ENCODE results near the gene ADAR. TPM values are rescaled to one million over a fixed set of nuclear protein-coding genes. Genes with fewer than 3 reads are reported as not detected.

Gene ADAR
- total and polyA plus RNA-seq, 10 donors: 25.6 to 249 (median 225) TPM

DNA sequence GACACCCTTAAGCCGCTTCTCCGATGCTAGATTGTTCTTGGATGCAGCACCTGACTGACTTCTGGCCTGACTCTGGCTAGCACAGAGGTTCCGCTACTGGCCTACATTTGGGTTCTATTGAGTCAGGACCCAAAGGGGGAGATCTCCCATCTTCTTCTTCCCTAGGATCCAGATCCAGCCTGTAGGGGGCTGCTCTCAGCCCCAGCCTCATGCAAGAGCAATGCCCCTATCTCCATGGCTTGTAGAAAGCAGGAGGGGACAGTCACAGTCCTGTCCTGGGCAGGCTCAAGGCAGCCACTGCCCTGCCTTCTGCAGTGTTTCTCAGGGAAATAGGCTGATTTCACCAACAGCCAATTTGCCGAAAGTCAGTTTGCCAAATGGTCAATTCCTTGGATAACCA, 6.3 kb upstream of the ADAR start:
- H3K27ac ChIP-seq: no peak overlapping the region
- H3K4me1 ChIP-seq: peaks cover 9 to 62% (median 22%) of the 10 kb centered on the region in 6 donors
- intact Hi-C loops (cut with DNase I; ENCODE audit: low total_unique reads): no loop called here
- 97 to 100% (median 98%) methylated on average over 4 of the region's 4 CpGs for WGBS, 5 donors
- no peaks in the 10 kb centered on the region for H3K9me3 ChIP-seq
- no peak for TF ChIP-seq POLR2A (IDR thresholded peaks at IDR 0.05)
- TF ChIP-seq POLR2AphosphoS5 (IDR thresholded peaks at IDR 0.05): no peak
- TF ChIP-seq, protein P1, sequence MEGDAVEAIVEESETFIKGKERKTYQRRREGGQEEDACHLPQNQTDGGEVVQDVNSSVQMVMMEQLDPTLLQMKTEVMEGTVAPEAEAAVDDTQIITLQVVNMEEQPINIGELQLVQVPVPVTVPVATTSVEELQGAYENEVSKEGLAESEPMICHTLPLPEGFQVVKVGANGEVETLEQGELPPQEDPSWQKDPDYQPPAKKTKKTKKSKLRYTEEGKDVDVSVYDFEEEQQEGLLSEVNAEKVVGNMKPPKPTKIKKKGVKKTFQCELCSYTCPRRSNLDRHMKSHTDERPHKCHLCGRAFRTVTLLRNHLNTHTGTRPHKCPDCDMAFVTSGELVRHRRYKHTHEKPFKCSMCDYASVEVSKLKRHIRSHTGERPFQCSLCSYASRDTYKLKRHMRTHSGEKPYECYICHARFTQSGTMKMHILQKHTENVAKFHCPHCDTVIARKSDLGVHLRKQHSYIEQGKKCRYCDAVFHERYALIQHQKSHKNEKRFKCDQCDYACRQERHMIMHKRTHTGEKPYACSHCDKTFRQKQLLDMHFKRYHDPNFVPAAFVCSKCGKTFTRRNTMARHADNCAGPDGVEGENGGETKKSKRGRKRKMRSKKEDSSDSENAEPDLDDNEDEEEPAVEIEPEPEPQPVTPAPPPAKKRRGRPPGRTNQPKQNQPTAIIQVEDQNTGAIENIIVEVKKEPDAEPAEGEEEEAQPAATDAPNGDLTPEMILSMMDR (IDR thresholded peaks at IDR 0.05 in 8 of 11, conservative IDR thresholded peaks at IDR 0.05 in 3 of 11): no peak
- H3K36me3 ChIP-seq: peaks cover 0 to 11% (median 2%) of the 10 kb centered on the region in 6 donors
- no peak for DNase-seq
- H3K27me3 ChIP-seq (replicated peaks in 1 of 7): no peaks in the 10 kb centered on the region
- H3K4me3 ChIP-seq: no peak overlapping the region

DNA sequence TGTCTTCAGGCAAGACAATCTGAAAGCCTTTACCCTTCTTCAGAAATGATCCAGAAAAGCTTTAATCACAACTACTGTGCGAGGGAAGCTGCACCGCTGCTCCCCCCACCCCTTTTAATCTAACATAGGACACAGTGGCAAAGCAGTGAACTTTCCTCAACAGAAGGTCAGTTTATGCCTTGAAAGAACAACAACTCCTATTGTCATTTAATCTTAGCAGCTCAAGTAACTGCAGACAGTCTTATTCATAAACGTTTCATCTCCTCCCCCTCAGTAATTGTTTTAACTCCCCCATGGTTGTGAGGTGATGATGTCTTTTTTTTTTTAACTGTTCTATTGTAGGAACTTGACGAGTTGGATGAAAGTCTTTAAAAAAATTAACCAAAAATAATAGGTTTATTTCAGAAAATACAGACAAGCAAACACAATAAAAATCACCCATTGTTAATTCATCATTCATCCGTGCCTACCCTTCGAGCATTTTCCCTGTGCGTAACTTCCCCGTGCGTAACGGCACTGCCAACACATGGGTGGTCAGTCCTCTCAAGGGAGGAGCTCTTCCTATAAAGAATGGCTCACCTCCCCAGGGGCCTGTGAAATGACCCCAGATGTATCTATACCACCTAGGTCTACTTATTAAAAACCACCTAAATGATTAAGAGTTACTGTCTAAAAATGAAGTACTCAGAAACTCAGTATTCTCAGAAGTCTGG, 3.3 kb upstream of the ADAR start:
- DNase-seq: no peak
- TF ChIP-seq POLR2AphosphoS5 (IDR thresholded peaks at IDR 0.05): no peak
- TF ChIP-seq, protein P1 (IDR thresholded peaks at IDR 0.05 in 8 of 11, conservative IDR thresholded peaks at IDR 0.05 in 3 of 11): no peak
- TF ChIP-seq POLR2A (IDR thresholded peaks at IDR 0.05): no peak
- H3K9me3 ChIP-seq: no peaks in the 10 kb centered on the region
- 56 to 77% (median 67%) methylated on average over 10 of the region's 10 CpGs for WGBS, 5 donors
- intact Hi-C loops (cut with DNase I; ENCODE audit: low total_unique reads): no loop called here
- H3K27me3 ChIP-seq (replicated peaks in 1 of 7): no peaks in the 10 kb centered on the region
- peaks cover 0 to 1% (median 0%) of the 10 kb centered on the region in 6 donors for H3K36me3 ChIP-seq
- H3K27ac ChIP-seq: peak overlapping the region in 5 of 8 donors; percentile 18 to 99 (median 94)
- H3K4me1 ChIP-seq: peaks cover 21 to 65% (median 32%) of the 10 kb centered on the region in 6 donors
- peak overlapping the region in 1 of 8 donors; percentile 4 for H3K4me3 ChIP-seq

DNA sequence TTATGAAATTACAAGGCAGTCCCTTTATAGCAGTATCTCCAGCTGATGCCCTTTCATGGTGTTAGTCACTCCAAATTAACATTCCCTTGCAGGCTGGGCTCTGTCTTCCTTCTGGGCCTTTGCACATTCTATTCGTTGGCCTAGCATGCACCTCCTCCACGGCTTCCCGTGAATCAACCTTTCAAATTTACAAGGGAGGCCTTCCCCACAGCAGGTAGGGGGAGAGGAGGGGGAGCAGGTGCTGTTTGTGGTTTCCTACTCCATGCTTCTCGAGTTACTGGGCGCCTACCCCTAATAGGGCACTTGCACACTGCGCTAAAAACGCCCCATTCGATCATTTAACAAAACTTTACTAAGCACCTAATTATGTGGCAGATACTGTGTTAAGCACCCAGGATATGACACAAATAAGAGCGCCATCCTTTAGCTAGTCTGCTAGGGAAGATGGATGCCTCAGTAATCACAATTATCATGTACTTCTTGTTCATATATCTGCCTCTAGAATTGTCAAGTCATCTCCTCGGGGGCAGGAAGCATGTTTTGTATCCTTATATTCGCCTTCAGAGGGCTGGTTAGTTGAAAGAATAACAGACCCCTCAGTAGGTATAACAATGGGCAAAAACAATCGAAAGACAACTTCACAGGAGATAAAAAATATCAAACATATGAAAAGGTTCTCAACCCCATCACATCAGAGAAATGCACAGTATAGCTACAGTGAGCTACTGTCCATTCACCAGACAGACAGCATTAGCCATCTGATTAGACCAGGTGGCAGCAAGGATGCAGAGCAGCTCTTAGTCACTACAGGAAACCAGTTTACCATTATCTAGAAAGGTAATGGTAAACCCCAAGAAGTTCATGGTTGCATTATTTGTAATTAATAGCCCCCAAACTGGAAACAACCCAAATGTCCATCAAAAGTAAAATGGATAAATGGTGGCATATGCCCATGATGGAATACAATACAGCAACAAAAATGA, 1.7 kb upstream of the ADAR start:
- peaks cover 0 to 18% (median 0%) of the 10 kb centered on the region in 6 donors for H3K36me3 ChIP-seq
- WGBS, 5 donors: 33 to 52% (median 38%) methylated on average over 12 of the region's 12 CpGs
- TF ChIP-seq, protein P1 (IDR thresholded peaks at IDR 0.05 in 8 of 11, conservative IDR thresholded peaks at IDR 0.05 in 3 of 11): no peak
- no peak for TF ChIP-seq POLR2AphosphoS5 (IDR thresholded peaks at IDR 0.05)
- no peak for TF ChIP-seq POLR2A (IDR thresholded peaks at IDR 0.05)
- H3K4me3 ChIP-seq: peak overlapping the region in 2 of 8 donors; percentile 73 to 85
- intact Hi-C loops (cut with DNase I; ENCODE audit: low total_unique reads): no loop called here
- no peaks in the 10 kb centered on the region for H3K9me3 ChIP-seq
- H3K4me1 ChIP-seq: peaks cover 37 to 75% (median 48%) of the 10 kb centered on the region in 6 donors
- H3K27me3 ChIP-seq (replicated peaks in 1 of 7): no peaks in the 10 kb centered on the region
- peak overlapping the region; percentile 93 to 100 (median 97) for H3K27ac ChIP-seq
- DNase-seq: no peak

Data from spleen (tissue), 11 donors.